ENCODE measurements around the gene KCNB1. TPM values are rescaled to one million over a fixed set of nuclear protein-coding genes. Genes with fewer than 3 reads are reported as not detected.

Gene KCNB1
- total and polyA plus RNA-seq, 4 donors, result under 0.01 to 3.4 (median 1.4) TPM

- TF ChIP-seq YY1 (IDR thresholded peaks at IDR 0.05) (no peak), TAF1 (conservative IDR thresholded peaks at IDR 0.05) (no peak), EGR1 (IDR thresholded peaks at IDR 0.05; ENCODE audit: low read depth in 2 of 2) (no peak), MAX (IDR thresholded peaks at IDR 0.05) (no peak), ATF3 (IDR thresholded peaks at IDR 0.05) (no peak), HNF4G (IDR thresholded peaks at IDR 0.05) (no peak)
- no peaks in the 10 kb centered on the region for H3K36me3 ChIP-seq (ENCODE audit: control insufficient read depth in 4 of 4, insufficient read depth in 3 of 4, low read depth in 1 of 4, low read length in 3 of 4)
- no peak overlapping the region for H3K27ac ChIP-seq (ENCODE audit: low read depth in 1 of 2, low read length in 2 of 2)
- no peaks in the 10 kb centered on the region for H3K4me1 ChIP-seq (ENCODE audit: control insufficient read depth in 4 of 4, insufficient read depth in 4 of 4, low read length in 3 of 4)
- H3K9ac ChIP-seq (ENCODE audit: low read depth in 1 of 2, low read length in 2 of 2), result no peak overlapping the region
- 90% methylated on average over 11 of the region's 11 CpGs for WGBS
- H3K27me3 ChIP-seq (ENCODE audit: control insufficient read depth in 4 of 4, insufficient read depth in 4 of 4, low read length in 3 of 4), result no peaks in the 10 kb centered on the region
- H3K9me3 ChIP-seq (ENCODE audit: control insufficient read depth in 4 of 4, low read length in 3 of 4), result no peaks in the 10 kb centered on the region
- no peak for DNase-seq (ENCODE audit: low spot score)
- H3K4me3 ChIP-seq (ENCODE audit: low read depth in 1 of 3, low read length in 3 of 3), result no peak overlapping the region
Observed at GRCh38 chr20:49513009-49513408, 30.5 kb upstream of the KCNB1 start.

- TF ChIP-seq RAD21 (IDR thresholded peaks at IDR 0.05) (no peak), SP1 (IDR thresholded peaks at IDR 0.05) (no peak), HNF4G (IDR thresholded peaks at IDR 0.05) (no peak), RXRA (IDR thresholded peaks at IDR 0.05) (no peak), EGR1 (IDR thresholded peaks at IDR 0.05; ENCODE audit: low read depth in 2 of 2) (no peak), NR2F2 (IDR thresholded peaks at IDR 0.05) (no peak), HNF4A (conservative IDR thresholded peaks at IDR 0.05) (no peak), CTCF (IDR thresholded peaks at IDR 0.05; ENCODE audit: low read depth, low read length, missing input control) (no peak), FOXA1 (IDR thresholded peaks at IDR 0.05) (no peak), JUND (IDR thresholded peaks at IDR 0.05) (no peak)
- TF ChIP-seq, protein P1, sequence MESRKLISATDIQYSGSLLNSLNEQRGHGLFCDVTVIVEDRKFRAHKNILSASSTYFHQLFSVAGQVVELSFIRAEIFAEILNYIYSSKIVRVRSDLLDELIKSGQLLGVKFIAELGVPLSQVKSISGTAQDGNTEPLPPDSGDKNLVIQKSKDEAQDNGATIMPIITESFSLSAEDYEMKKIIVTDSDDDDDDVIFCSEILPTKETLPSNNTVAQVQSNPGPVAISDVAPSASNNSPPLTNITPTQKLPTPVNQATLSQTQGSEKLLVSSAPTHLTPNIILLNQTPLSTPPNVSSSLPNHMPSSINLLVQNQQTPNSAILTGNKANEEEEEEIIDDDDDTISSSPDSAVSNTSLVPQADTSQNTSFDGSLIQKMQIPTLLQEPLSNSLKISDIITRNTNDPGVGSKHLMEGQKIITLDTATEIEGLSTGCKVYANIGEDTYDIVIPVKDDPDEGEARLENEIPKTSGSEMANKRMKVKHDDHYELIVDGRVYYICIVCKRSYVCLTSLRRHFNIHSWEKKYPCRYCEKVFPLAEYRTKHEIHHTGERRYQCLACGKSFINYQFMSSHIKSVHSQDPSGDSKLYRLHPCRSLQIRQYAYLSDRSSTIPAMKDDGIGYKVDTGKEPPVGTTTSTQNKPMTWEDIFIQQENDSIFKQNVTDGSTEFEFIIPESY (IDR thresholded peaks at IDR 0.05), result no peak
- Histone ChIP-seq H3K4me3 (ENCODE audit: low read depth in 1 of 3, low read length in 3 of 3) (no peak overlapping the region), H3K9me3 (ENCODE audit: control insufficient read depth in 4 of 4, low read length in 3 of 4) (no peaks in the 10 kb centered on the region), H3K27me3 (ENCODE audit: control insufficient read depth in 4 of 4, insufficient read depth in 4 of 4, low read length in 3 of 4) (no peaks in the 10 kb centered on the region), H3K27ac (ENCODE audit: low read depth in 1 of 2, low read length in 2 of 2) (no peak overlapping the region), H3K4me1 (ENCODE audit: control insufficient read depth in 4 of 4, insufficient read depth in 4 of 4, low read length in 3 of 4) (no peaks in the 10 kb centered on the region), H3K36me3 (ENCODE audit: control insufficient read depth in 4 of 4, insufficient read depth in 3 of 4, low read depth in 1 of 4, low read length in 3 of 4) (no peaks in the 10 kb centered on the region), H3K9ac (ENCODE audit: low read depth in 1 of 2, low read length in 2 of 2) (no peak overlapping the region)
- 88% methylated on average over 2 of the region's 2 CpGs for WGBS
- no peak for DNase-seq (ENCODE audit: low spot score)
Observed at GRCh38 chr20:49511788-49512525, 29.5 kb upstream of the KCNB1 start.
